Upper lobe of left lung (tissue), 6 donors: ENCODE results near the gene LRP5. TPM values are rescaled to one million over a fixed set of nuclear protein-coding genes. Genes with fewer than 3 reads are reported as not detected.
A peak's percentile ranks its signal among the peaks of the same experiment; 100 is the strongest.

ENCODE experiments used
- ATAC-seq, 2 donors: fragments of 200-7000 bp; cut with Tn5 transposase; one replicate each; pipeline ENCODE4 v1.9.1; 2022; ENCODE audit warnings: mild to moderate bottlenecking in 2 of 2, moderate library complexity in 2 of 2; ENCODE audit not compliant: low FRiP score in 2 of 2
- DNase-seq, 2 donors: peaks; one replicate each; pipeline ENCODE4 v3.0.0-alpha.2; 2019 to 2020
- H3K27ac ChIP-seq, 4 donors: fragments of 200-600 bp; sonication (generic); one replicate each; pipeline ENCODE4 v1.5.1; 2016 to 2019
- H3K27me3 ChIP-seq, 4 donors: fragments of 200-600 bp; sonication (generic); one replicate each; pipeline ENCODE4 v1.5.1; 2017 to 2019
- H3K36me3 ChIP-seq, 4 donors: fragments of 200-600 bp; sonication (generic); one replicate each; pipeline ENCODE4 v1.5.1; 2016 to 2019
- H3K4me1 ChIP-seq, 4 donors: fragments of 200-600 bp; sonication (generic); one replicate each; pipeline ENCODE4 v1.5.1; 2018 to 2019
- H3K4me3 ChIP-seq, 4 donors: fragments of 200-600 bp; sonication (generic); one replicate each; pipeline ENCODE4 v1.5.1; 2017 to 2019; ENCODE audit warnings: mild to moderate bottlenecking in 2 of 4, moderate library complexity in 1 of 4
- H3K9me3 ChIP-seq, 4 donors: fragments of 200-600 bp; sonication (generic); one replicate each; pipeline ENCODE4 v1.5.1; 2018 to 2019
- CTCF ChIP-seq, 6 experiments: fragments of 450-650 bp in 4 of 6; fragments of 200-600 bp in 2 of 6; sonication (generic) in 2 of 6; IDR thresholded peaks; one replicate each; pipeline ENCODE4 v1.5.1; 2016 to 2019; ENCODE audit warnings: antibody characterized with exemption in 6 of 6
- EP300 ChIP-seq, 4 donors: sonication (generic); formaldehyde crosslinking; IDR thresholded peaks; one replicate each; pipeline ENCODE4 v1.5.1; 2017; ENCODE audit warnings: antibody characterized with exemption in 4 of 4, control low read depth in 2 of 4
- POLR2A ChIP-seq, 4 donors: fragments of 450-650 bp; IDR thresholded peaks; one replicate each; pipeline ENCODE4 v1.5.1; 2016 to 2017; ENCODE audit warnings: antibody characterized with exemption in 4 of 4, mild to moderate bottlenecking in 2 of 4
- POLR2AphosphoS5 ChIP-seq, 2 donors: sonication (generic); formaldehyde crosslinking; IDR thresholded peaks; one replicate each; pipeline ENCODE4 v1.5.1; 2017; ENCODE audit warnings: antibody characterized with exemption in 2 of 2
- WGBS, 2 donors: methylation state at CpG; one replicate each; pipeline ENCODE4 v1.1.5; 2017 to 2018; 5-methylcytosine and 5-hydroxymethylcytosine counted together
- total RNA-seq, 6 donors: library from RNA; depleted of rRNA in 4 of 6; stranded (reverse); fragments of >200 nt in 4 of 6; gene quantifications; one replicate each; pipeline versions ENCODE4 v1.1.0 to v1.2.1, GENCODE V29; 2016 to 2021
- donor health status: DM: no; HTN: no; CAD: no; lungs with moderate emphysema.
- donor health status: DM: no; HTN: yes; CAD: no; lungs with severe emphysema.

The LRP5 gene
- total RNA-seq, 6 donors from 2014 or later: 51.5 to 79.4 (median 67.6) TPM

- Histone ChIP-seq H3K27ac (peak overlapping the region in 1 of 4 donors; percentile 1), H3K9me3 (no peaks in the 10 kb centered on the region), H3K27me3 (no peaks in the 10 kb centered on the region), H3K4me3 (no peak overlapping the region), H3K4me1 (peaks cover 9 to 29% (median 14%) of the 10 kb centered on the region in 4 donors), H3K36me3 (peaks cover 0 to 39% (median 20%) of the 10 kb centered on the region in 4 donors)
- ATAC-seq: no peak
- peak in 1 of 2 donors; percentile 17 for TF ChIP-seq POLR2AphosphoS5 (IDR thresholded peaks at IDR 0.05)
- no peak for TF ChIP-seq EP300 (IDR thresholded peaks at IDR 0.05)
- no peak for DNase-seq
- WGBS, 2 donors: 85 to 91% methylated on average over 8 of the region's 8 CpGs
Observed at GRCh38 chr11:68440224-68440623, 127.8 kb downstream of the LRP5 start.

- Histone ChIP-seq H3K36me3 (peaks cover 0 to 33% (median 16%) of the 10 kb centered on the region in 4 donors), H3K27me3 (no peaks in the 10 kb centered on the region), H3K27ac (no peak overlapping the region), H3K4me3 (no peak overlapping the region), H3K4me1 (peaks cover 9 to 22% (median 12%) of the 10 kb centered on the region in 4 donors), H3K9me3 (no peaks in the 10 kb centered on the region)
- ATAC-seq: no peak
- WGBS, 2 donors: 80 to 83% methylated on average over 5 to 6 of the region's 6 CpGs
- DNase-seq: no peak
- TF ChIP-seq EP300 (IDR thresholded peaks at IDR 0.05) (no peak), POLR2AphosphoS5 (IDR thresholded peaks at IDR 0.05) (no peak), CTCF (IDR thresholded peaks at IDR 0.05) (no peak), POLR2A (IDR thresholded peaks at IDR 0.05) (no peak)
Observed at GRCh38 chr11:68441466-68442230, 129.3 kb downstream of the LRP5 start.

GRCh38 chr11:68442433-68442832, 130.0 kb downstream of the LRP5 start:
- H3K36me3 ChIP-seq: peaks cover 0 to 29% (median 16%) of the 10 kb centered on the region in 4 donors
- no peaks in the 10 kb centered on the region for H3K9me3 ChIP-seq
- peaks cover 3 to 21% (median 8%) of the 10 kb centered on the region in 4 donors for H3K4me1 ChIP-seq
- no peak overlapping the region for H3K4me3 ChIP-seq
- ATAC-seq (no peak), DNase-seq (no peak)
- no peak overlapping the region for H3K27ac ChIP-seq
- TF ChIP-seq POLR2AphosphoS5 (IDR thresholded peaks at IDR 0.05): no peak
- no peak for TF ChIP-seq EP300 (IDR thresholded peaks at IDR 0.05)
- WGBS, 2 donors: 77 to 90% methylated on average over 8 to 10 of the region's 10 CpGs
- no peaks in the 10 kb centered on the region for H3K27me3 ChIP-seq

GRCh38 chr11:68444566-68444965, 132.2 kb downstream of the LRP5 start:
- no peaks in the 10 kb centered on the region for H3K9me3 ChIP-seq
- H3K27ac ChIP-seq: no peak overlapping the region
- H3K4me1 ChIP-seq: peaks cover 0 to 11% (median 2%) of the 10 kb centered on the region in 4 donors
- H3K4me3 ChIP-seq: no peak overlapping the region
- DNase-seq (no peak), ATAC-seq (no peak)
- WGBS, 2 donors: 87 to 89% methylated on average over 4 to 6 of the region's 6 CpGs
- H3K27me3 ChIP-seq: no peaks in the 10 kb centered on the region
- TF ChIP-seq EP300 (IDR thresholded peaks at IDR 0.05) (no peak), CTCF (IDR thresholded peaks at IDR 0.05) (no peak), POLR2AphosphoS5 (IDR thresholded peaks at IDR 0.05) (no peak), POLR2A (IDR thresholded peaks at IDR 0.05) (no peak)
- peaks cover 0 to 33% (median 13%) of the 10 kb centered on the region in 4 donors for H3K36me3 ChIP-seq

- Histone ChIP-seq H3K4me3 (no peak overlapping the region), H3K27me3 (no peaks in the 10 kb centered on the region), H3K4me1 (peaks cover 0 to 9% (median 2%) of the 10 kb centered on the region in 4 donors), H3K9me3 (no peaks in the 10 kb centered on the region), H3K27ac (no peak overlapping the region), H3K36me3 (peaks cover 0 to 26% (median 11%) of the 10 kb centered on the region in 4 donors)
- DNase-seq (no peak), ATAC-seq (no peak)
- TF ChIP-seq POLR2A (IDR thresholded peaks at IDR 0.05) (no peak), EP300 (IDR thresholded peaks at IDR 0.05) (no peak), POLR2AphosphoS5 (IDR thresholded peaks at IDR 0.05) (no peak), CTCF (IDR thresholded peaks at IDR 0.05) (no peak)
- 89 to 90% methylated on average over 7 to 11 of the region's 11 CpGs for WGBS, 2 donors
Observed at GRCh38 chr11:68445531-68446035, 133.2 kb downstream of the LRP5 start.
